ENCODE measurements around the gene CELF3. TPM values are rescaled to one million over a fixed set of nuclear protein-coding genes. Genes with fewer than 3 reads are reported as not detected.

Gene CELF3
- total and polyA plus RNA-seq, 2 experiments from 2014 or later: not detected

DNA sequence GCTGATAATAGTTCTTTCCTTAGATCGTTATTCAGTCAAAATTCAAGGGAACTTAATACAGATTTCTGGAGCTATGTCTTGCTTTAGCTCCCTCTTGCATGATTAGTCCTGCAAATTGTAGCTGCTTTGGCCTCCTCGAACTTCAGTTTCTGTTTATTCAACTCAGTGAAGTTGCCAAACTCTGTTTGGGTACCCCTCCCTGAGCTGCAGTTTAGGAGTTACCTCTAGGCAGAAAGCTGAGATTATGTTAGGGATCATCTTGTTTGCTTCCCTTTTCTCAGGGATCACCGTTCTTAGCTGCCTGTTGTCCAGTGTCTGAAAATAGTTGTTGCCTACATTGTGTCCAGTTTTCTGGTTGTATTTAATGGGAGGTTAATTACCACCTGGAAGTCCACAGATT lies 61.2 kb downstream of the CELF3 start:
- no peaks in the 10 kb centered on the region for H3K9me2 ChIP-seq (ENCODE audit: insufficient read depth)
- H3K36me3 ChIP-seq (ENCODE audit: low read depth): 0 out of 2 replicates have a peak, but pooled peaks cover 3% of the 10 kb centered on the region
- H3F3A ChIP-seq (ENCODE audit: insufficient read depth): no peaks in the 10 kb centered on the region
- no peaks in the 10 kb centered on the region for H4K20me1 ChIP-seq (ENCODE audit: insufficient read depth)
- H2AFZ ChIP-seq: no peak overlapping the region
- no peak overlapping the region for H3K4me2 ChIP-seq (ENCODE audit: unreplicated experiment)
- DNase-seq: no peak
- H3K27me3 ChIP-seq (replicated peaks; ENCODE audit: insufficient read depth): no peaks in the 10 kb centered on the region
- in situ Hi-C loops (cut with MboI): no loop called here
- H3K9me3 ChIP-seq (ENCODE audit: low read depth): no peaks in the 10 kb centered on the region
- peaks cover 22% of the 10 kb centered on the region; the same call in 1 of the 2 replicates for H3K79me2 ChIP-seq (ENCODE audit: insufficient read depth)
- no peak overlapping the region for H3K27ac ChIP-seq
- peaks cover 4% of the 10 kb centered on the region; the same call in 1 of the 2 replicates for H3K4me1 ChIP-seq (ENCODE audit: insufficient read depth)
- WGBS, 2 experiments (ENCODE audit: low coverage in 1 of 2, low lambda C conversion rate in 2 of 2, missing lambda C conversion rate in 2 of 2): 52 to 53% methylated on average over 3 of the region's 3 CpGs
- H3K9ac ChIP-seq: no peak overlapping the region
- no peak overlapping the region for H3K4me3 ChIP-seq
- TF ChIP-seq EZH2phosphoT487 (IDR thresholded peaks at IDR 0.05; ENCODE audit: insufficient read depth, low read depth): no peak
- TF ChIP-seq EZH2 (IDR thresholded peaks at IDR 0.05; ENCODE audit: insufficient read depth, poor library complexity, severe bottlenecking): no peak

DNA sequence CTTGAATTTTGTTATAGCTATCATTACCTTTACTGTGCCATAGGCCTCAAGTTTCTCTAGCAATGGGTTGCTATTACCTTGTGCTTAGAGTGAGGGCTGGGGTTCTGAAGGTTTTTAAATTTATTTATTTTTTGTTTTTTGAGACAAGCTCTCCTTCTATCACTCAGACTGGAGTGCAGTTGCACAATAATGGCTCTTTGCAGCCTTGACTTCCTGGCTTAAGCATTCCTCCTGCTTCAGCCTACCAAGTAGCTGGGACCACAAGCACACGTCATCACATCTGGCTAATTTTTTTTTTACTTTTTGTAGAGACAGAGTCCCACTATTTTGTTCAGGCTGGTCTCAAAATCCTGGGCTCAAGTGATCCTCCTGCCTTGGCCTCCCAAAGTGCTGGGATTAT lies 63.2 kb downstream of the CELF3 start:
- peak; percentile 70 for DNase-seq

More for the DNA sequence above, 63.2 kb downstream of the CELF3 start:
- Histone ChIP-seq H3F3A (ENCODE audit: insufficient read depth) (no peaks in the 10 kb centered on the region), H3K4me3 (no peak overlapping the region), H3K4me1 (ENCODE audit: insufficient read depth) (peaks cover 4% of the 10 kb centered on the region; the same call in 1 of the 2 replicates), H2AFZ (no peak overlapping the region), H3K36me3 (ENCODE audit: low read depth) (no peaks in the 10 kb centered on the region), H3K9ac (no peak overlapping the region), H3K9me2 (ENCODE audit: insufficient read depth) (no peaks in the 10 kb centered on the region), H4K20me1 (ENCODE audit: insufficient read depth) (no peaks in the 10 kb centered on the region), H3K27ac (no peak overlapping the region), H3K4me2 (ENCODE audit: unreplicated experiment) (no peak overlapping the region), H3K9me3 (ENCODE audit: low read depth) (no peaks in the 10 kb centered on the region), H3K27me3 (replicated peaks; ENCODE audit: insufficient read depth) (no peaks in the 10 kb centered on the region), H3K79me2 (ENCODE audit: insufficient read depth) (peaks cover 26% of the 10 kb centered on the region)
- TF ChIP-seq EZH2phosphoT487 (IDR thresholded peaks at IDR 0.05; ENCODE audit: insufficient read depth, low read depth): no peak
- TF ChIP-seq EZH2 (IDR thresholded peaks at IDR 0.05; ENCODE audit: insufficient read depth, poor library complexity, severe bottlenecking): no peak
- in situ Hi-C loops (cut with MboI): no loop called here
- 41 to 61% methylated on average over 1 of the region's 1 CpG for WGBS, 2 experiments (ENCODE audit: low coverage in 1 of 2, low lambda C conversion rate in 2 of 2, missing lambda C conversion rate in 2 of 2)

Small RNA genes within 50 kb of the gene (small RNA-seq; reads per million reads assigned to genes)
- gene RNU6-662P (ENCODE audit: low read depth, low replicate concordance): not detected

Other genes with a start within 250 kb of the CELF3 start
- not detected in 2 replicates for gene CGN, start 205.4 kb downstream of the CELF3 start, total RNA-seq (2014; rRNA removed; shearing (Covaris generic))
- 0.06 TPM in 1 of 2 replicates, not detected in the other for gene CGN, start 205.4 kb downstream of the CELF3 start, polyA plus RNA-seq (2016; fragmentation: Nextera tagmentation; extraction: Ambion mirVana)
- gene TUFT1, start 176.5 kb downstream of the CELF3 start, total RNA-seq (2014; rRNA removed; shearing (Covaris generic)): 11.5 and 20.3 TPM in 2 replicates
- 19.2 and 20.5 TPM in 2 replicates for gene TUFT1, start 176.5 kb downstream of the CELF3 start, polyA plus RNA-seq (2016; fragmentation: Nextera tagmentation; extraction: Ambion mirVana)
- gene SNX27, start 104.8 kb downstream of the CELF3 start, total RNA-seq (2014; rRNA removed; shearing (Covaris generic)): 12.0 and 14.8 TPM in 2 replicates
- 17.9 and 18.0 TPM in 2 replicates for gene SNX27, start 104.8 kb downstream of the CELF3 start, polyA plus RNA-seq (2016; fragmentation: Nextera tagmentation; extraction: Ambion mirVana)
- not detected in 2 replicates for gene RIIAD1, start 4.7 kb upstream of the CELF3 start, total RNA-seq (2014; rRNA removed; shearing (Covaris generic))
- gene RIIAD1, start 4.7 kb upstream of the CELF3 start, polyA plus RNA-seq (2016; fragmentation: Nextera tagmentation; extraction: Ambion mirVana): 1.1 and 1.2 TPM in 2 replicates
- gene MRPL9, start 46.7 kb upstream of the CELF3 start, total RNA-seq (2014; rRNA removed; shearing (Covaris generic)): 62.1 and 70.2 TPM in 2 replicates
- 71.7 and 74.9 TPM in 2 replicates for gene MRPL9, start 46.7 kb upstream of the CELF3 start, polyA plus RNA-seq (2016; fragmentation: Nextera tagmentation; extraction: Ambion mirVana)
- gene TDRKH, start 73.7 kb upstream of the CELF3 start, total RNA-seq (2014; rRNA removed; shearing (Covaris generic)): 0.38 and 3.6 TPM in 2 replicates
- gene TDRKH, start 73.7 kb upstream of the CELF3 start, polyA plus RNA-seq (2016; fragmentation: Nextera tagmentation; extraction: Ambion mirVana): 1.9 and 2.2 TPM in 2 replicates
- gene LINGO4, start 88.6 kb upstream of the CELF3 start, total RNA-seq (2014; rRNA removed; shearing (Covaris generic)): not detected in 2 replicates
- gene LINGO4, start 88.6 kb upstream of the CELF3 start, polyA plus RNA-seq (2016; fragmentation: Nextera tagmentation; extraction: Ambion mirVana): not detected in 2 replicates
- gene RORC, start 115.0 kb upstream of the CELF3 start, total RNA-seq (2014; rRNA removed; shearing (Covaris generic)): not detected in 2 replicates
- gene RORC, start 115.0 kb upstream of the CELF3 start, polyA plus RNA-seq (2016; fragmentation: Nextera tagmentation; extraction: Ambion mirVana): not detected in 2 replicates
- gene C2CD4D, start 123.0 kb upstream of the CELF3 start, total RNA-seq (2014; rRNA removed; shearing (Covaris generic)): 0.13 TPM in 1 of 2 replicates, not detected in the other
- 0.14 and 0.16 TPM in 2 replicates for gene C2CD4D, start 123.0 kb upstream of the CELF3 start, polyA plus RNA-seq (2016; fragmentation: Nextera tagmentation; extraction: Ambion mirVana)
- gene THEM5, start 136.9 kb upstream of the CELF3 start, total RNA-seq (2014; rRNA removed; shearing (Covaris generic)): not detected in 2 replicates
- not detected in 2 replicates for gene THEM5, start 136.9 kb upstream of the CELF3 start, polyA plus RNA-seq (2016; fragmentation: Nextera tagmentation; extraction: Ambion mirVana)
- 10.0 and 14.6 TPM in 2 replicates for gene THEM4, start 192.7 kb upstream of the CELF3 start, total RNA-seq (2014; rRNA removed; shearing (Covaris generic))
- 17.9 and 19.0 TPM in 2 replicates for gene THEM4, start 192.7 kb upstream of the CELF3 start, polyA plus RNA-seq (2016; fragmentation: Nextera tagmentation; extraction: Ambion mirVana)